GM21367 (cell line): ENCODE results near the gene PTH1R.

Experiments used
- ATAC-seq: cut with Tn5 transposase; IDR thresholded peaks from one replicate; pipeline ENCODE4 v1.9.1; 2021; ENCODE audit not compliant: unreplicated experiment

PTH1R gene

GRCh38 chr3:46943237-46944187 lies 66.0 kb downstream of the PTH1R start:
- ATAC-seq: no peak

- no peak for ATAC-seq
These were observed 66.7 kb downstream of the PTH1R start for GRCh38 chr3:46944191-46944590.

GRCh38 chr3:46946416-46946815 lies 68.9 kb downstream of the PTH1R start:
- ATAC-seq: no peak

GRCh38 chr3:46946856-46947545 lies 69.5 kb downstream of the PTH1R start:
- ATAC-seq: no peak

- ATAC-seq: no peak
These were observed 70.0 kb downstream of the PTH1R start for GRCh38 chr3:46947546-46947901.

- ATAC-seq: no peak
These were observed 70.7 kb downstream of the PTH1R start for GRCh38 chr3:46947981-46948791.

DNA sequence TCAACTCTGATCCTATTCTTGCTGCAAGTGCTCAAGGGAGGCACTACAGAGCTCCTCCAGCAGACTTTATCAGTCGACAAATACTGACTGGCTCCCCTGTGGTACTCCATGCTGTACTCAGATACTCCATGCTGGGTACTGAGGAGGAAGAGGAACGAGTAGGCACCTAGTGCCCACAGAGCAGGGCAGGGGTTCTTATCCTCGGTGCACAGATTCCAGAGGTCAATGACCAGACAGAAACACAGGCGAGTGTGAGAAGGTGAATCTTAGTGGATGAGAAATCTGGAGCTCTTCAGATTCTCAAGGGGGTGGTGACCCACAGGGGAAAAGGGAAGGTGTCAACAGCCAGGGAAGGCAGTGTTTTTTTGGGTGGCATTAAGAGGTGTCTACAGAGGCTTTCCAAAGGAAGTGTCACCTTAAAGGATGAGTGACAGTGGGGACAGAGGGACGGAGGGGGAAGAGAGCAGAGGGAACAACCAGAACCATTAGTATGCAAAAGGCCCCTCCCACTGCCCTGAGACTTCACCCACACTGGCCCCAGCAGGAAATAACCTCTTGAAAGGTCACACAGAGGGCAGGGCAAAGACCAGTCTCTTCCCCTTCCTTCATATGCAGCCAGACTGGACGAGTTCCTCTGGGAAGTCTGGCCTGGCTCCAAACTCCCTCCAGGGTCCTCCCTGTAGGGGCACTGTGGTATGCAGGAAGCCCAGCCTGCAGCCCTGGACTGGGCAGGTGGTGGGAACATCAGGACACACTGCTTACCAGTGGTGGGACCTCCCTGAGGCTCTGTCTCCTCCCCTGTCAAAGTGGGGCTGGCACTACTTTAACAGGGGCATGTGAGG lies 71.5 kb downstream of the PTH1R start:
- no peak for ATAC-seq

GRCh38 chr3:46950177-46950576 lies 72.7 kb downstream of the PTH1R start:
- no peak for ATAC-seq

DNA sequence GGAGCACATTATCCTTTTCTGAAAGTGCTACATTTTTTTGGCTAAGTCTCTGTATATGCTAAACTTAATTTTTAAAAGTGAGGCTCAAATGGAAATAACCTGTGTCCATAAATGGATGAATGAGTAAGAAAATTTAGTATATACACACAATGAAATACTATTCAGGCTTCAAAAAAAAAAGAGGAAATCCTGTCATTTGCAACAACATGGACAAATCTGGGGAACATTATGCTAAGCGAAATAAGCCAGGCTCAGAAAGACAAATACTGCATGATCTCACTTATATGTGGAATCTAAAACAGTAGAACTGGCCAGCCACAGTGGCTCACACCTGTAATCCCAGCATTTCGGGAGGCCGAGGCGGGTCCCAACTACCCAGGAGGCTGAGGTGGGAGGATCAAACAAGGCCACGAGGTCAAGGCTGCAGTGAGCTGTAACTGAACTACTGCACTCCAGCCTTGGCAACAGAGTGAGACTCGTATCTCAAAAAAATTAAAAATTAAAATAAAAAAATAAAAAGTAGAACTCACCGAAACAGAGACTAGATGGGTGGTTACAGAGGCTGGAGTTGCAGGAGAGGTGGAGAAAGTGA lies 73.2 kb downstream of the PTH1R start:
- ATAC-seq: no peak

DNA sequence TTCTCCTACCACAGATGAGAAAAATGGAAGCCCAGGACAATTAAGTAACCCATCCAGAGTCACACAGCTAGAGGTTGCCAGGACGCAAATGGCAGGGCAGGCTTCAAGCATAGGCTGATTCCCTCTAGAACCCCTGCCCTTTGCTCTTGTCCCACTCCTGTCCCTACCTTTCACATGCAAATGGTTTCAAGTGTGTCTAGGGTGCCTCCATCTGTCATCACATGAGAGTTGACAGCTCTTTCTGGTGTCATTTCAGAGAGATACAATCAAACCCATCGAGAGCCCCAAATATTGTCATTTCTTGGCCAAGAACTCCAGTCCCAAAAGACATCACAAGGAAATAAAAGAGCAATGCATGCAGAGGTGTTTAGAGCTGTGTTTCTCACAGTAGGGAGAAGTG lies 75.3 kb downstream of the PTH1R start:
- ATAC-seq: no peak
